Measurements from ENCODE around the gene TRAF1.

Gene TRAF1

DNA sequence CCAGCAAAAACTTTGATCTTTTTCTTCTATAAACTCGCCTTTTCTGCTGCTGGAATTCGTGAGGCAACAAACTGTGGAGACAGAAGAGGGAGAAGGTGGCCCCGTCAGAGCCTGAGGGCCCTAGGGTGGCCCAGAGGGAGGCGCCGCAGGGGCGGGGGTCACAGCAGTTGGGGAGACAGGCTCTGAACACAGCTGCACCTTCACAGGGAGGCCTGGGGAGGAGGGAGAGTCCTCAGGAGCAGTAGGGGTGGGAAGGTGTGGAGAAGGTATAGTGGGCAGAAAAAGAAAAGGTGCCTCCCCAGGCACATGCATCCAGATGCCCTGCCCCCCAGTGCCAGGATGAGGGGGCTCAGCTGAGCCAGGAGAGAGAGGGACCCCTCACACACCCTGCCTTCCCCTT lies 64.7 kb downstream of the TRAF1 start:
- H3K4me3 ChIP-seq (ENCODE audit: low read length), result no peak overlapping the region
- no peak for DNase-seq (ENCODE audit: low read depth, low spot score)

DNA sequence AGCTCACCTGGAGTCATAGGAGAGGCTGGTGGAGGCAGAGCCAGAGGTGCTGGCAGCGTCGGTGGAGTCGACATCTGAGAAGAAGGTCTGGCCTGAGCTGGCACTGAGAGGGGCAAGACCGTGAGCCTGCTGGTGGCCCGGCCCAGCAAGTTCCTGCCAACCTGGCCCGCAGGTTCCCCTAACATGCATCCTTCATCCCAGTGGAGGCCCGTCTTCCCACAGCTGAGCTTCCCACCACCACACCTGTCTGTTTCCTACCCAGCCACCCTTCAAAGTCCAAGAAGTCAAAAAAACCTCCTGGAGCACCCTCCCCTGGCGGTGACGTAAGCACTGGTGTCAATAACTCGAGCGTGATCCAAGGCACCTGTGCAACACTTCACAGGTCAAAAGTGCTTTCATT lies 66.5 kb downstream of the TRAF1 start:
- no peak overlapping the region for H3K4me3 ChIP-seq (ENCODE audit: low read length)
- no peak for DNase-seq (ENCODE audit: low read depth, low spot score)

DNA sequence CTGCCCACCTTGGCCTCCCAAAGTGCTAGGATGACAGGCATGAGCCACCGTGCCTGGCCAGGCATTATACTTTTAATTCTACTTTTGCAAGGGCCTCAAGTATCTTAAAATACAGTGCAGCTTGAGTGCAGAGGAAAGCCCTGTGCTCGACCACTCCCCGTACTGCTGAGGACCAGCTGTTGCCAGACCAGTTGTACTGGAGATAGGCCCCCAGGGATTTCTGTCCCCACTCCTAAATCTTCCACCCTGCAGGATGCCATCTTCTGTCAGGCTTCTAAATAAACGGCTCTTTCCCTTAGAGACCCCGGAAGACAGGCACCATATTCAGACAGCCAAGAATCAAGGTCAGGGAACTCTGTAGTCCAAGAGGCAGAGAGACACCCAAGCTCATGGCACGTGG lies 67.2 kb downstream of the TRAF1 start:
- no peak for DNase-seq (ENCODE audit: low read depth, low spot score)
- H3K4me3 ChIP-seq (ENCODE audit: low read length), result no peak overlapping the region

DNA sequence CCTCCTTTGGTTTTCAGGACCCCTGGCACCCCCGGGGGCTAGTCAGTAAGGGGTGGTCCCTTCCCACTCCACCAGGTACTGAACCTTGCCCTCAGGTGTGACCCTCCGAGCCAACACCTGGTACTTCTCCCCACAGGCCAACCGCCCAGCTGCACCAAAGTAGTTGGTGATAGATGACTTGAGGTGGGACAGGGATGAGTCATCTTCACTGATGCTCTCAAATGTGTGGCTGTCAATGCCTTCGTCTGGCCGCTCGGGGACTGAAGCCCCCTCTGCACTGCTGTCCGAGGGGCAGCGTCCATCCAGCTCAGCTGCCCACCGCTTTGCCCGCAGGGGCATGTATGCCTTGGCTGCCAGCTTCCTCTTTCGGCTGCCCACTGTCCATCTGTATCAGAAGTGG lies 68.7 kb downstream of the TRAF1 start:
- H3K4me3 ChIP-seq (ENCODE audit: low read length), result no peak overlapping the region
- no peak for DNase-seq (ENCODE audit: low read depth, low spot score)

DNA sequence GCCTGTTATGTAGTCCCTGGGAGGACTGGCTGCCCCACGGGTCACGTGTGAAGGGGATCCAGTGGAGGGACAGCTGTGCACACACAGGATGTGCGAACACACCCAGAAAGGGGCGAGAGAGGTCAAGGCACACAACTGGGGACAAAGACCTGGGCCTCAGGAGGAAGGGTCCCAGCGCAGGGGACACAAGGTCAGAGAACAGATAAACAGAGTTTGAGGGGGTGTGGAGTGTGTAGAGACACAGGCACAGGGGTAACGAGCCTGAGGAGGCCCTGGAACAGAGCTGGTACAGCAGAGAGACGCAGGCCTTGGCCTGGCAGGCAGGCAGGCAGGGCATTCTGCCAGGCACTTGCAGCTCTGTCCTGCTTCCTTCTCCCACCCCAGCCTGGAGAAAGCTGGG lies 69.1 kb downstream of the TRAF1 start:
- no peak for DNase-seq (ENCODE audit: low read depth, low spot score)

DNA sequence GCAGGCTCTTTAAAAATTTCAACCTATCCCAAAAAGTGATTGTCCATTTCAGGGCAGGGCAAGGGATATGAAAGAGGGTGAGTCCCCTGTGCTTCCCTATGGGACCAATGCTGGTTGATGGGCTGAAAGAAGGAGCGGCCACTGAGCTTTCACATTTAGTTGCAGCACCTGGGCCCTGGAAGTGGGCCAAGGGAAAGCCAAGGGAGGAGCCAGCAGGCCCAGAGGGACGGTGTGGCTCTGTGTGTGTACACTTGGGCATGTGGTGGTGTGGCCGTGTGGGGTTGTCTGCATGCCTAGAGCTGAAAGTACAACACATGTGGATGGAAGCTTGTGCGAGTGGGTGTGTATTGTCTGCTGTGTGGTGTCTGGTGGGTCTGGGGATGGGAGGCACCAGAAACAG lies 69.9 kb downstream of the TRAF1 start:
- H3K4me3 ChIP-seq (ENCODE audit: low read length), result no peak overlapping the region
- no peak for DNase-seq (ENCODE audit: low read depth, low spot score)

More for the DNA sequence above, 69.1 kb downstream of the TRAF1 start:
- H3K4me3 ChIP-seq (ENCODE audit: low read length), result no peak overlapping the region

DNA sequence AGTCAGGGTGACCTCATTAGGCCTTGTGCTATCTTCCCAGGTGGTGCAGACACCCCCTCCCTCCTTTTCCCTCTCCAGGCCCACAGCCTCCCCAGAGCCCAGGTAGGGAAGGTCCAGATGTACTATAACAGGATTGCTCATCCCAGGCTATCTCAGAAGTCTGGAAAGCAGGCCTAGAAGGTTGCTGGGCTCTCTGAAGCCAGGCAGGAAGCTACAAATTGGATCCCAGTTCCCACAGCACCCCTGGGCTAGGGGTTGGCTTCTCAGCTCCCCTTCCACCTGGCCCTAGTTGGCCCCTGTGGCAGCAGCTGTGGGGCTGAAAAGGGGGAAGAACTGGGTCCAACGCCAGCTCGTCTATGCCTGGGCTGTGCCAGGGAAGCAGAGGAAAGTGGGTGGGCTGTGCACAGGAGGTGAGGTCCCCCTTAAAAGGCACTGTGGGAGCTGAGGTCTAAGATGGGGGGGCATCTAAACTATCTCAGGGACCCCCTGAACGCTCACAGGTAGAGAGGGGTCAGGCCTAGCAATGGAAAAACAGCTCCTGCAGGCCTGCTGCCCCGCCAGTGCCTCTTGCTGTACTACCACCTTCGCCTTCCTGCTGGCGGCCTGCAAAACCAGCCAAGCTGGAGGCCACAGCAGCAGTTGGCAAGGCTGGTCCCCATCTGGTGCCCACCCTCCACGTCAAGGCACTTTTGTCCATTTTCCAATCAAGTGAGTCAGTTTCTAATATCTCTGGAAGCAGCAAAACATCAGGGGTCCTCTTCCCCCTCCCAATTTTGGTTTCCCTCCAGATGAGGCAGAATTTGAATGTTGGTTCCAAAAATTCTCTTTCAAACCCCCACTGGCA lies 70.5 kb downstream of the TRAF1 start:
- DNase-seq (ENCODE audit: low read depth, low spot score), result no peak
- no peak overlapping the region for H3K4me3 ChIP-seq (ENCODE audit: low read length)

DNA sequence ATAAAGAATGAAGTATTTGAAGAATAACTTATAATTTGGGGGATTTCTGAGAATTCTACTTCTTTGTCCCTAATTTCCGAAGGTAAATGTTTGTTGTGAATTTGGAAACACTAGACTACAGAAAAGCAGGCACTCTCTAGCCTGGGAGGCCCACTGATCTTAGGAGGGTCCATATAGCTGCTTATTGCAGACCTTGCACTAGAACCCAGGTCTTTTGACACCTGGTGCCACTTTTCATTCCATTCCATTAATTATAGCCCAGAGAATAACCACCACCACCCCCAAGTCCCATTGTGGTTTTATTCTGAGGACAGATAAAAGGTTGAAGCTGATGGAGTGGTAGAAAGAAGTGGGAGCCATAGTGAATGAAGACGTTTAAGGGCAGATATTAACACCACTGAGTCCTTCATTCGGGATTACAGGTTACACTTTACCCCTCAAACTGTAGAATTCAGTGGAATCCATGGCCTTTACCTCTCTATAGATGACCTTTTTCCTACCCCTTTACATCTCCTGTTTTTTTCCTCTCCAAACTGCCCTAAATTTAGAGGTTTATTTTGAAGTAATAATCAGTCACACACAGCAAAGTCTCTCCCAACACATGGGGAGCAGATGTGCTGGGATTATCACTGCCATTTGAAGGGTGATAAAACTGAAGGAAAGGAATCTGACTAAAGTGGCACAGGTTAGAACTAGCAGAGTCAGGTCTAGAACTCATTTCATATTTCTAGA lies 71.8 kb downstream of the TRAF1 start:
- DNase-seq (ENCODE audit: low read depth, low spot score), result no peak
- H3K4me3 ChIP-seq (ENCODE audit: low read length), result no peak overlapping the region

DNA sequence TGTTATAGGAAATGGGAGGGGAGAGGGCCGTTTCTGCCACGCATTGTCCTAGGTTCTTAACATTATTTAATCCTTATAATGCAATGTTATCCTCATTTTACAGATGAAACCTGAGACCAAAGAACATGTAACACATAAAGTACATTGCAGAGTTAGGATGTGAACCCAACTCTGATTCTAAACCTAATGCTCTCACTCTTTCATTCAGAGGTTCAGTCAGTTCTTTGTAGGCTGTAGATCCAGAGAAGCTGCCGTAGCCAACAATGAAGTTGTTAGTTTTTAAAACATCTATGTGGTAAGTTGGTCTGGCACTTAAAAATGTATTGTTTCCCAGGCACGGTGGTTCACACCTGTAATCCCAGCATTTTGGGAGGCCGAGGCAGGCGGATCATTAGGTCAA lies 73.4 kb downstream of the TRAF1 start:
- H3K4me3 ChIP-seq (ENCODE audit: low read length), result no peak overlapping the region

More for the DNA sequence above, 73.4 kb downstream of the TRAF1 start:
- DNase-seq (ENCODE audit: low read depth, low spot score), result no peak
